T-helper 2 cell treated with Interferon-gamma antibody and Interleukin-4, amounts not matched to agents 5 μg/mL and 100 μg/mL, for 36 hours (primary cell): ENCODE data around the gene DOP1A.

Experiments used
- DNase-seq: peaks from one replicate; pipeline ENCODE4 v3.0.0; 2021; ENCODE audit warnings: low spot score
- H3K27ac Mint-ChIP-seq: one replicate; pipeline ENCODE4 v1.8.0; 2021; ENCODE audit warnings: mild to moderate bottlenecking, mixed read lengths
- H3K27me3 Mint-ChIP-seq: one replicate; pipeline ENCODE4 v1.8.0; 2021; ENCODE audit warnings: low read depth, mixed read lengths
- H3K36me3 Mint-ChIP-seq: one replicate; pipeline ENCODE4 v1.8.0; 2021; ENCODE audit warnings: low read depth, mixed read lengths
- H3K4me1 Mint-ChIP-seq: one replicate; pipeline ENCODE4 v1.8.0; 2021; ENCODE audit warnings: low read depth, mixed read lengths
- H3K4me3 Mint-ChIP-seq: one replicate; pipeline ENCODE4 v1.8.0; 2022; ENCODE audit warnings: mild to moderate bottlenecking, moderate library complexity, mixed read lengths
- H3K9me3 Mint-ChIP-seq: one replicate; pipeline ENCODE4 v1.8.0; 2021; ENCODE audit warnings: mixed read lengths

DOP1A gene

GRCh38 chr6:83062225-83062624 is 5.2 kb upstream of the DOP1A start:
- no peak overlapping the region for H3K27ac Mint-ChIP-seq
- H3K4me1 Mint-ChIP-seq = peaks cover 22% of the 10 kb centered on the region
- H3K4me3 Mint-ChIP-seq = no peak overlapping the region
- DNase-seq = no peak
- H3K9me3 Mint-ChIP-seq = no peaks in the 10 kb centered on the region
- no peaks in the 10 kb centered on the region for H3K27me3 Mint-ChIP-seq
- peaks cover 3% of the 10 kb centered on the region for H3K36me3 Mint-ChIP-seq

GRCh38 chr6:83065511-83066192 is 1.8 kb upstream of the DOP1A start, which contains the start of gene UBE3D:
Gene UBE3D (minus strand): TSS chr6:83065841. CDS start chr6:83065718, 123 bp downstream.
- Mint-ChIP-seq H3K36me3 (peaks cover 3% of the 10 kb centered on the region), H3K9me3 (no peaks in the 10 kb centered on the region), H3K4me3 (peak within 1 kb of the TSS; percentile 90), H3K4me1 (peaks cover 33% of the 10 kb centered on the region), H3K27me3 (no peaks in the 10 kb centered on the region), H3K27ac (peak within 1 kb of the TSS; percentile 83)
- DNase-seq = peak; percentile 92

- Mint-ChIP-seq H3K36me3 (no peaks in the 10 kb centered on the region), H3K9me3 (no peaks in the 10 kb centered on the region), H3K27ac (peak overlapping the region; percentile 32), H3K4me3 (peak overlapping the region; percentile 89), H3K4me1 (peaks cover 35% of the 10 kb centered on the region), H3K27me3 (no peaks in the 10 kb centered on the region)
- no peak for DNase-seq
These were observed 1.1 kb downstream of the DOP1A start for GRCh38 chr6:83068616-83069015.

GRCh38 chr6:83069633-83070032 is 2.2 kb downstream of the DOP1A start:
- Mint-ChIP-seq H3K27me3 (no peaks in the 10 kb centered on the region), H3K4me1 (peaks cover 28% of the 10 kb centered on the region), H3K9me3 (no peaks in the 10 kb centered on the region), H3K27ac (no peak overlapping the region), H3K4me3 (no peak overlapping the region), H3K36me3 (no peaks in the 10 kb centered on the region)
- no peak for DNase-seq

DNA sequence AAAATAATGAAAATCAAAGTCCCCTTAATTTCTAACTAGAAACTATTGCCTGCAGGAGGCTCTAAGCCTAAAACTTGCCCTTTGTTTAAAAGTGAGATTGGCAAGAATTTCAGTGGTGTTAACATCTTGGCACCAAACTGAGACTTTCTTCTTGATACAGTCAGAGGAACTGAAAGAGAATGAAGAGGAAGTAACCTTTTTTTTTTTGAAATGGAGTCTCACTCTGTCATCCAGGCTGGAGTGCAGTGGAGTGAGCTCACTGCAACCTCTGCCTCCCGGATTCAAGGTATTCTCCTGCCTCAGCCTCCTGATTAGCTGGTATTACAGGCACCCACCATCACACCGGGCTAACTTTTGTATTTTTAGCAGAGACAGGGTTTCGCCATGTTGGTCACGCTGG is 3.6 kb downstream of the DOP1A start:
- Mint-ChIP-seq H3K4me1 (peaks cover 20% of the 10 kb centered on the region), H3K4me3 (no peak overlapping the region), H3K36me3 (no peaks in the 10 kb centered on the region), H3K9me3 (no peaks in the 10 kb centered on the region), H3K27ac (no peak overlapping the region), H3K27me3 (no peaks in the 10 kb centered on the region)
- DNase-seq = no peak

- H3K27ac Mint-ChIP-seq = no peak overlapping the region
- DNase-seq = no peak
- no peaks in the 10 kb centered on the region for H3K36me3 Mint-ChIP-seq
- peaks cover 18% of the 10 kb centered on the region for H3K4me1 Mint-ChIP-seq
- H3K27me3 Mint-ChIP-seq = no peaks in the 10 kb centered on the region
- no peak overlapping the region for H3K4me3 Mint-ChIP-seq
- H3K9me3 Mint-ChIP-seq = no peaks in the 10 kb centered on the region
These were observed 4.2 kb downstream of the DOP1A start for GRCh38 chr6:83071707-83072106.

GRCh38 chr6:83072726-83073125 is 5.3 kb downstream of the DOP1A start:
- Mint-ChIP-seq H3K27ac (no peak overlapping the region), H3K27me3 (no peaks in the 10 kb centered on the region), H3K36me3 (no peaks in the 10 kb centered on the region), H3K4me3 (no peak overlapping the region), H3K9me3 (no peaks in the 10 kb centered on the region), H3K4me1 (peaks cover 15% of the 10 kb centered on the region)
- DNase-seq = no peak

- Mint-ChIP-seq H3K27me3 (no peaks in the 10 kb centered on the region), H3K36me3 (no peaks in the 10 kb centered on the region), H3K4me3 (no peak overlapping the region), H3K4me1 (peaks cover 11% of the 10 kb centered on the region), H3K9me3 (no peaks in the 10 kb centered on the region), H3K27ac (no peak overlapping the region)
- DNase-seq = no peak
These were observed 6.1 kb downstream of the DOP1A start for GRCh38 chr6:83073615-83074014.

DNA sequence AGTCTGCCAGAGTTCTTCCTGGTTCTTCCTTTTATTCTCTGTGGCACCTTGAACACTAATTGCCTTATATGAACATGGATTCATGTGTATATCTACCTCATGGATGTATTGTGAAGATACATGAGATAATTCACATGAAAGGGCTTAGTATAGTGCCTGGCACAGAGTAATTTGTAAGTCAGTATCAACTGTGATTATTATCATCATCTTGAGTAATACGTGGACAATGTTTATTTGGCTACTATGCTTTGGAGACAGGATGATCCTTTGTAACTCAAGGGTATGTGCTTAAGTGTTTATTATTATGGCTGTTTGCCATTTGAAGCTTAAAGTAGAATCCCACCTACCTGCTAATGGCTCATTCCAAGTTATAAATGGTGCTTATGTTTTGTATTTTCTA is 16.0 kb downstream of the DOP1A start:
- peaks cover 10% of the 10 kb centered on the region for H3K4me1 Mint-ChIP-seq

GRCh38 chr6:83086751-83087150 is 19.3 kb downstream of the DOP1A start:
- no peak for DNase-seq
- Mint-ChIP-seq H3K27me3 (no peaks in the 10 kb centered on the region), H3K27ac (peak overlapping the region; percentile 18), H3K4me1 (peaks cover 10% of the 10 kb centered on the region), H3K4me3 (no peak overlapping the region), H3K36me3 (no peaks in the 10 kb centered on the region), H3K9me3 (no peaks in the 10 kb centered on the region)

More for the DNA sequence above, 16.0 kb downstream of the DOP1A start:
- no peaks in the 10 kb centered on the region for H3K27me3 Mint-ChIP-seq
- H3K9me3 Mint-ChIP-seq = no peaks in the 10 kb centered on the region
- H3K27ac Mint-ChIP-seq = no peak overlapping the region
- no peaks in the 10 kb centered on the region for H3K36me3 Mint-ChIP-seq
- DNase-seq = no peak
- H3K4me3 Mint-ChIP-seq = no peak overlapping the region

- H3K27ac Mint-ChIP-seq = no peak overlapping the region
- no peaks in the 10 kb centered on the region for H3K36me3 Mint-ChIP-seq
- no peaks in the 10 kb centered on the region for H3K9me3 Mint-ChIP-seq
- H3K4me3 Mint-ChIP-seq = no peak overlapping the region
- DNase-seq = no peak
- H3K27me3 Mint-ChIP-seq = no peaks in the 10 kb centered on the region
- H3K4me1 Mint-ChIP-seq = no peaks in the 10 kb centered on the region
These were observed 25.4 kb downstream of the DOP1A start for GRCh38 chr6:83092756-83093399.

- Mint-ChIP-seq H3K4me3 (no peak overlapping the region), H3K9me3 (no peaks in the 10 kb centered on the region), H3K36me3 (peaks cover 5% of the 10 kb centered on the region), H3K27me3 (no peaks in the 10 kb centered on the region), H3K4me1 (no peaks in the 10 kb centered on the region), H3K27ac (no peak overlapping the region)
- no peak for DNase-seq
These were observed 29.3 kb downstream of the DOP1A start for GRCh38 chr6:83096791-83097190.

DNA sequence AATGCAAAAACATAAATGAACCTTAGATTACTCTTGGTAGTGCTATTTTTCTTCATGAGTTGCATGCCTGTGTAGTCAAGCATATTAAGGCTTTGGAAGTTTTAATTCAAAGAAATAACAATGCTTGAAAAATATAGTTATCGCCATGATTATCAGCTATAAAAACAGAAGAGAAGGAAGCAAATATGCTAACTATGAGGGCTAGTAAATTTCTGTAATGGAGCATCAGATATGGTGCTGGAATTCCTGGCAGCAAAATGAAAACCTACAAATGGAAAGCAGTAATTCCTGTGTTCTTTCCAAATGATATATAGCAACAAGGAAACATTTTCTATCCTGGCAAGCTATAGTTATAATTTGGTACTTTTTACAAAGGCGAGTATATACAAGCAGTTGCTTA is 29.7 kb downstream of the DOP1A start:
- Mint-ChIP-seq H3K4me1 (no peaks in the 10 kb centered on the region), H3K27ac (no peak overlapping the region), H3K4me3 (no peak overlapping the region), H3K9me3 (no peaks in the 10 kb centered on the region), H3K36me3 (peaks cover 9% of the 10 kb centered on the region), H3K27me3 (no peaks in the 10 kb centered on the region)
- DNase-seq = no peak

DNA sequence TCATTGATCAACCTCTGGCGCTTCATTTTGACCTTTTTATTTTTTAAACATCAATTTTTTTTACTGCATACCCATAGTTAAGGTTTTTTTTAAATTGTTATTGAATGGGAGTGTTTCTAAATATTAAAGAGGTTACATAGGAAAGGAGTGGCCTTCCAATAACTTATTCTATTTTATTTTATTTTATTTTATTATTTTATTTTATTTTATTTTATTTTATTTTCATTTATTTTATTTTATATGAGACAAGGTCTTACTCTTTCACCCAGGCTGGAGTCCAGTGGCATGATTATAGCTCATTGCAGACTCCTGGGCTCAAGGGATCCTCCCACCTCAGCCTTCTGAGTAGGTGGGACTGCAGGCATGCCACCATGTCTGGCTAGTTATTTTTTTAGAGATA is 30.2 kb downstream of the DOP1A start:
- Mint-ChIP-seq H3K27ac (no peak overlapping the region), H3K4me3 (no peak overlapping the region), H3K4me1 (no peaks in the 10 kb centered on the region), H3K9me3 (no peaks in the 10 kb centered on the region), H3K27me3 (no peaks in the 10 kb centered on the region), H3K36me3 (peaks cover 11% of the 10 kb centered on the region)
- DNase-seq = no peak

DNA sequence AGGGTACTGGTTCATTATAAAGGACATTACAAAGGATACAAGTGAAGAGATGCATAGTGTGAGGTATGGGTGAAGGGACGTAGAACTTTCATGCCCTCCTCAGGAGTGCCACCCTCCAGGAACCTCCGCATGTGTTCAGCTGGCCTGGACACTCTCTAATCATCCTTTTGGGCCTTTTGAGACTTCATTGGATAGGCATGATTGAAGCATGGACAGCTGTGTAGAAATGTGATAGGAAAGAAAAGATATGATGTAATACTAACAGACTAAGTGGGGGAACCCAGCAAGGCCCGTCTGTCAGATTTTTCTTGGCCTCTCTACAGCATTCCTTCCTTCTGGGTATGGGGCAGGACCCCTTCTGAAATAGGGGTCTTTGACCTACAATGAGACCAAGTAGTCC is 31.1 kb downstream of the DOP1A start:
- Mint-ChIP-seq H3K4me1 (no peaks in the 10 kb centered on the region), H3K27ac (no peak overlapping the region), H3K4me3 (no peak overlapping the region), H3K27me3 (no peaks in the 10 kb centered on the region), H3K9me3 (no peaks in the 10 kb centered on the region), H3K36me3 (peaks cover 13% of the 10 kb centered on the region)
- DNase-seq = no peak
